Ishikawa (cell line): ENCODE measurements around the gene PMEPA1.

Experiments
- CEBPB ChIP-seq: IDR thresholded peaks from 2 replicates; pipeline ENCODE4 v1.6.1; 2012
- CREB1 ChIP-seq: IDR thresholded peaks from 2 replicates; pipeline ENCODE4 v1.6.1; 2012; ENCODE audit warnings: low read depth
- EGR1 ChIP-seq: IDR thresholded peaks from 2 replicates; pipeline ENCODE4 v1.6.1; 2012
- RAD21 ChIP-seq: IDR thresholded peaks from 2 replicates; pipeline ENCODE4 v1.6.1; 2012; ENCODE audit warnings: low read depth
- TAF1 ChIP-seq: IDR thresholded peaks from 2 replicates; pipeline ENCODE4 v1.6.1; 2012; ENCODE audit warnings: low read depth, mild to moderate bottlenecking
- TEAD4 ChIP-seq: IDR thresholded peaks from 2 replicates; pipeline ENCODE4 v1.6.1; 2012
- YY1 ChIP-seq: IDR thresholded peaks from 2 replicates; pipeline ENCODE4 v1.6.1; 2012; ENCODE audit warnings: low read depth
- TF ChIP-seq, protein P1 (sequence below): IDR thresholded peaks from 2 replicates; pipeline ENCODE4 v1.6.1; 2012
- TF ChIP-seq, protein P2 (sequence below): IDR thresholded peaks from 2 replicates; pipeline ENCODE4 v1.6.1; 2012; ENCODE audit warnings: low read depth, mild to moderate bottlenecking

DNA sequence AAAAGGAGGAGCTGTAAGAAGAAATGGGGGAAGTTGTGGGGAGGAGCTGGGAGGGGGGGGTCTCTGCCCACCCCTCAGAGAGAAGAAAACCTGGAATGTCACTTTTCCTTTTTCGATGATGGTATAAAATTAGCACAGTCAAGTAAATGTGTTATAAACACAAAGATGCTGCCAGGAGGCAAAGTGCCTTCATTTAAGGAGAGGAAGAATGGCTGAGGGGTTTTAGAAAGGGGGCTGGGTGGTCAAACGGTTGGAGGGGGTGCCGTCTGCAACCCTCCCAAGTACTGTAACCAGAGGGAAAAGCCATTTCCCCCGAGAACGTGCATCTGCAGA is 25.0 kb downstream of the PMEPA1 start:
- TF ChIP-seq, protein P1, sequence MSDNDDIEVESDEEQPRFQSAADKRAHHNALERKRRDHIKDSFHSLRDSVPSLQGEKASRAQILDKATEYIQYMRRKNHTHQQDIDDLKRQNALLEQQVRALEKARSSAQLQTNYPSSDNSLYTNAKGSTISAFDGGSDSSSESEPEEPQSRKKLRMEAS = no peak
- TF ChIP-seq TAF1 (no peak), CEBPB (no peak), CREB1 (no peak), TEAD4 (no peak), RAD21 (no peak), YY1 (no peak), EGR1 (no peak)
- TF ChIP-seq, protein P2, sequence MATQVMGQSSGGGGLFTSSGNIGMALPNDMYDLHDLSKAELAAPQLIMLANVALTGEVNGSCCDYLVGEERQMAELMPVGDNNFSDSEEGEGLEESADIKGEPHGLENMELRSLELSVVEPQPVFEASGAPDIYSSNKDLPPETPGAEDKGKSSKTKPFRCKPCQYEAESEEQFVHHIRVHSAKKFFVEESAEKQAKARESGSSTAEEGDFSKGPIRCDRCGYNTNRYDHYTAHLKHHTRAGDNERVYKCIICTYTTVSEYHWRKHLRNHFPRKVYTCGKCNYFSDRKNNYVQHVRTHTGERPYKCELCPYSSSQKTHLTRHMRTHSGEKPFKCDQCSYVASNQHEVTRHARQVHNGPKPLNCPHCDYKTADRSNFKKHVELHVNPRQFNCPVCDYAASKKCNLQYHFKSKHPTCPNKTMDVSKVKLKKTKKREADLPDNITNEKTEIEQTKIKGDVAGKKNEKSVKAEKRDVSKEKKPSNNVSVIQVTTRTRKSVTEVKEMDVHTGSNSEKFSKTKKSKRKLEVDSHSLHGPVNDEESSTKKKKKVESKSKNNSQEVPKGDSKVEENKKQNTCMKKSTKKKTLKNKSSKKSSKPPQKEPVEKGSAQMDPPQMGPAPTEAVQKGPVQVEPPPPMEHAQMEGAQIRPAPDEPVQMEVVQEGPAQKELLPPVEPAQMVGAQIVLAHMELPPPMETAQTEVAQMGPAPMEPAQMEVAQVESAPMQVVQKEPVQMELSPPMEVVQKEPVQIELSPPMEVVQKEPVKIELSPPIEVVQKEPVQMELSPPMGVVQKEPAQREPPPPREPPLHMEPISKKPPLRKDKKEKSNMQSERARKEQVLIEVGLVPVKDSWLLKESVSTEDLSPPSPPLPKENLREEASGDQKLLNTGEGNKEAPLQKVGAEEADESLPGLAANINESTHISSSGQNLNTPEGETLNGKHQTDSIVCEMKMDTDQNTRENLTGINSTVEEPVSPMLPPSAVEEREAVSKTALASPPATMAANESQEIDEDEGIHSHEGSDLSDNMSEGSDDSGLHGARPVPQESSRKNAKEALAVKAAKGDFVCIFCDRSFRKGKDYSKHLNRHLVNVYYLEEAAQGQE = no peak
